Measurements from ENCODE around the gene NEIL1.
"Not testable (repeated sequence)": the region's sequence is repeated elsewhere in the genome, so short reads cannot be mapped to it uniquely, and the experiment has no call there.

Gene NEIL1

GRCh38 chr15:75346796-75347221 is at the start of gene NEIL1:
Gene NEIL1 (plus strand): TSS chr15:75347039. CDS start chr15:75348906, 1,867 bp downstream.
- DNase-seq, result no peak

- not testable (repeated sequence) for DNase-seq
Measured at GRCh38 chr15:75298541-75299310, 48.1 kb upstream of the NEIL1 start.

GRCh38 chr15:75299311-75299688 is 47.5 kb upstream of the NEIL1 start:
- not testable (repeated sequence) for DNase-seq

- DNase-seq, result not testable (repeated sequence)
Measured at GRCh38 chr15:75300026-75300425, 46.8 kb upstream of the NEIL1 start.

- DNase-seq, result no peak
Measured at GRCh38 chr15:75302318-75302717, 44.5 kb upstream of the NEIL1 start.

- not testable (repeated sequence) for DNase-seq
Measured at GRCh38 chr15:75302753-75303152, 44.1 kb upstream of the NEIL1 start.

- DNase-seq, result no peak
Measured at GRCh38 chr15:75306188-75306587, 40.7 kb upstream of the NEIL1 start.

- peak; percentile 1 for DNase-seq
Measured at GRCh38 chr15:75307778-75308390, 39.0 kb upstream of the NEIL1 start.

GRCh38 chr15:75309711-75310110 is 37.1 kb upstream of the NEIL1 start:
- DNase-seq, result no peak

GRCh38 chr15:75312548-75312947 is 34.3 kb upstream of the NEIL1 start:
- DNase-seq, result not testable (repeated sequence)

- no peak for DNase-seq
Measured at GRCh38 chr15:75313116-75313845, 33.6 kb upstream of the NEIL1 start.

GRCh38 chr15:75314552-75315290 is 32.1 kb upstream of the NEIL1 start:
- DNase-seq, result no peak

- DNase-seq, result peak; percentile 27
Measured at GRCh38 chr15:75319231-75319897, 27.5 kb upstream of the NEIL1 start.

- DNase-seq, result no peak
Measured at GRCh38 chr15:75321711-75322110, 25.1 kb upstream of the NEIL1 start.

GRCh38 chr15:75325922-75326321 is 20.9 kb upstream of the NEIL1 start:
- DNase-seq, result no peak

- DNase-seq, result no peak
Measured at GRCh38 chr15:75327005-75327404, 19.8 kb upstream of the NEIL1 start.

- no peak for DNase-seq
Measured at GRCh38 chr15:75327491-75327890, 19.3 kb upstream of the NEIL1 start.

- DNase-seq, result no peak
Measured at GRCh38 chr15:75328493-75329314, 18.1 kb upstream of the NEIL1 start.

- no peak for DNase-seq
Measured at GRCh38 chr15:75329571-75329970, 17.3 kb upstream of the NEIL1 start.

GRCh38 chr15:75332093-75332492 is 14.7 kb upstream of the NEIL1 start:
- not testable (repeated sequence) for DNase-seq

GRCh38 chr15:75333654-75334419 is 13.0 kb upstream of the NEIL1 start:
- DNase-seq, result not testable (repeated sequence)

Data from inflammatory macrophage treated with lipopolysaccharide for 4 hours (primary cell).